Tibial nerve (tissue), 4 donors: Measurements from ENCODE around the gene KLHL18. TPM values are rescaled to one million over a fixed set of nuclear protein-coding genes. Genes with fewer than 3 reads are reported as not detected.

Experiments used
- DNase-seq, 2 donors: peaks; one replicate each; pipeline ENCODE4 v3.0.0-alpha.2; 2019; ENCODE audit warnings: low spot score in 2 of 2
- H3K27ac ChIP-seq, 4 donors: fragments of 200-600 bp; sonication (generic) in 3 of 4; one replicate each; pipeline ENCODE4 v1.5.1; 2017 to 2019; ENCODE audit warnings: mild to moderate bottlenecking in 1 of 4
- H3K27me3 ChIP-seq, 2 donors: fragments of 200-600 bp; sonication (generic) in 1 of 2; one replicate each; pipeline versions ENCODE4 v1.5.1 to v1.6.0; 2017 to 2019
- H3K36me3 ChIP-seq, 3 donors: fragments of 200-600 bp; sonication (generic); one replicate each; pipeline ENCODE4 v1.5.1; 2018 to 2019
- H3K4me1 ChIP-seq, 4 donors: fragments of 200-600 bp; sonication (generic) in 3 of 4; one replicate each; pipeline ENCODE4 v1.5.1; 2017 to 2019
- H3K4me3 ChIP-seq, 4 donors: fragments of 200-600 bp; sonication (generic) in 3 of 4; one replicate each; pipeline ENCODE4 v1.5.1; 2017 to 2019; ENCODE audit warnings: mild to moderate bottlenecking in 1 of 4, moderate library complexity in 1 of 4
- H3K9me3 ChIP-seq, 4 donors: fragments of 200-600 bp; sonication (generic) in 3 of 4; one replicate each; pipeline ENCODE4 v1.5.1; 2017 to 2019
- CTCF ChIP-seq, 5 experiments: fragments of 200-600 bp in 3 of 5; fragments of 450-650 bp in 2 of 5; sonication (generic) in 3 of 5; IDR thresholded peaks; one replicate each; pipeline ENCODE4 v1.5.1; 2016 to 2019; ENCODE audit warnings: antibody characterized with exemption in 5 of 5, mild to moderate bottlenecking in 3 of 5, moderate library complexity in 2 of 5
- EP300 ChIP-seq, 2 donors: sonication (generic); formaldehyde crosslinking; IDR thresholded peaks; one replicate each; pipeline ENCODE4 v1.6.1; 2017; ENCODE audit warnings: antibody characterized with exemption in 2 of 2, mild to moderate bottlenecking in 1 of 2
- POLR2A ChIP-seq, 2 donors: fragments of 450-650 bp; IDR thresholded peaks; one replicate each; pipeline ENCODE4 v1.6.1; 2017; ENCODE audit warnings: antibody characterized with exemption in 2 of 2, mild to moderate bottlenecking in 2 of 2, moderate library complexity in 2 of 2
- WGBS, 2 donors: methylation state at CpG; one replicate each; pipeline ENCODE4 v1.1.5; 2018; 5-methylcytosine and 5-hydroxymethylcytosine counted together
- total RNA-seq, 4 donors: library from RNA; depleted of rRNA; stranded (reverse); fragments of >200 nt; gene quantifications; one replicate each; pipeline ENCODE4 v1.1.0, GENCODE V29; 2016

Gene KLHL18
- total RNA-seq, 4 donors from 2014 or later, result 8.2 to 17.7 (median 13.7) TPM

GRCh38 chr3:47323431-47324277 lies 40.9 kb downstream of the KLHL18 start:
- Histone ChIP-seq H3K4me1 (peaks cover 0 to 8% (median 0%) of the 10 kb centered on the region in 4 donors), H3K36me3 (peaks cover 0 to 85% (median 14%) of the 10 kb centered on the region in 3 donors)

GRCh38 chr3:47324278-47324865 lies 41.6 kb downstream of the KLHL18 start:
- H3K4me1 ChIP-seq, result peaks cover 0 to 2% (median 0%) of the 10 kb centered on the region in 4 donors
- H3K36me3 ChIP-seq, result peaks cover 0 to 91% (median 14%) of the 10 kb centered on the region in 3 donors
- no peak for TF ChIP-seq POLR2A (IDR thresholded peaks at IDR 0.05)
- TF ChIP-seq CTCF (IDR thresholded peaks at IDR 0.05), result peak; percentile 59 to 74 (median 62)
- WGBS, 2 donors, result 0 to 15% methylated on average over 2 of the region's 2 CpGs
- H3K9me3 ChIP-seq, result no peaks in the 10 kb centered on the region
- no peak overlapping the region for H3K27ac ChIP-seq
- H3K4me3 ChIP-seq, result no peak overlapping the region
- H3K27me3 ChIP-seq, result no peaks in the 10 kb centered on the region
- peak; percentile 30 to 80 for DNase-seq

More at GRCh38 chr3:47323431-47324277, 40.9 kb downstream of the KLHL18 start:
- Histone ChIP-seq H3K4me3 (no peak overlapping the region), H3K27me3 (no peaks in the 10 kb centered on the region), H3K9me3 (no peaks in the 10 kb centered on the region), H3K27ac (no peak overlapping the region)
- WGBS, 2 donors, result 73 to 77% methylated on average over 8 of the region's 8 CpGs
- TF ChIP-seq EP300 (IDR thresholded peaks at IDR 0.05) (no peak), POLR2A (IDR thresholded peaks at IDR 0.05) (no peak), CTCF (IDR thresholded peaks at IDR 0.05) (no peak)
- no peak for DNase-seq

GRCh38 chr3:47333907-47334306 lies 51.2 kb downstream of the KLHL18 start:
- no peaks in the 10 kb centered on the region for H3K4me1 ChIP-seq
- 73 to 82% methylated on average over 3 of the region's 3 CpGs for WGBS, 2 donors
- H3K9me3 ChIP-seq, result no peaks in the 10 kb centered on the region
- H3K27me3 ChIP-seq, result no peaks in the 10 kb centered on the region
- no peak overlapping the region for H3K27ac ChIP-seq
- peaks cover 0 to 99% (median 31%) of the 10 kb centered on the region in 3 donors for H3K36me3 ChIP-seq
- H3K4me3 ChIP-seq, result no peak overlapping the region
- no peak for TF ChIP-seq POLR2A (IDR thresholded peaks at IDR 0.05)
- no peak for TF ChIP-seq EP300 (IDR thresholded peaks at IDR 0.05)
- TF ChIP-seq CTCF (IDR thresholded peaks at IDR 0.05), result no peak
- no peak for DNase-seq

GRCh38 chr3:47337656-47338055 lies 54.9 kb downstream of the KLHL18 start:
- H3K27me3 ChIP-seq, result no peaks in the 10 kb centered on the region
- H3K4me1 ChIP-seq, result no peaks in the 10 kb centered on the region
- WGBS, 2 donors, result 90 to 95% methylated on average over 5 of the region's 5 CpGs
- TF ChIP-seq EP300 (IDR thresholded peaks at IDR 0.05), result no peak
- no peak for TF ChIP-seq POLR2A (IDR thresholded peaks at IDR 0.05)
- TF ChIP-seq CTCF (IDR thresholded peaks at IDR 0.05), result no peak
- peaks cover 0 to 100% (median 18%) of the 10 kb centered on the region in 3 donors for H3K36me3 ChIP-seq
- H3K9me3 ChIP-seq, result no peaks in the 10 kb centered on the region
- no peak overlapping the region for H3K27ac ChIP-seq
- no peak for DNase-seq
- H3K4me3 ChIP-seq, result no peak overlapping the region

- no peaks in the 10 kb centered on the region for H3K27me3 ChIP-seq
- DNase-seq, result no peak
- H3K4me3 ChIP-seq, result no peak overlapping the region
- H3K4me1 ChIP-seq, result no peaks in the 10 kb centered on the region
- TF ChIP-seq CTCF (IDR thresholded peaks at IDR 0.05) (no peak), POLR2A (IDR thresholded peaks at IDR 0.05) (no peak), EP300 (IDR thresholded peaks at IDR 0.05) (no peak)
- H3K36me3 ChIP-seq, result peaks cover 0 to 100% (median 12%) of the 10 kb centered on the region in 3 donors
- H3K27ac ChIP-seq, result no peak overlapping the region
- no peaks in the 10 kb centered on the region for H3K9me3 ChIP-seq
- WGBS, 2 donors, result 89 to 90% methylated on average over 2 of the region's 2 CpGs
Observed at GRCh38 chr3:47339951-47340350, 57.2 kb downstream of the KLHL18 start.
